CD14-positive monocyte (primary cell): Measurements from ENCODE around the gene PHAF1. TPM values are rescaled to one million over a fixed set of nuclear protein-coding genes. Genes with fewer than 3 reads are reported as not detected.

Source experiments
- DNase-seq, 3 donors: peaks; one replicate each; pipeline ENCODE4 v3.0.0-alpha.2; 2011 to 2022
- H2AFZ ChIP-seq: 2 replicates; pipeline ENCODE4 v1.6.0; 2012; ENCODE audit warnings: mild to moderate bottlenecking, low read depth, low read length, inconsistent platforms; ENCODE audit not compliant: insufficient read depth, poor library complexity, severe bottlenecking
- H3K27ac ChIP-seq, 2 donors: 1 replicate in 1 of 2; 2 replicates in 1 of 2; pipeline ENCODE4 v1.5.1; 2012 to 2013; ENCODE audit warnings: low read length in 2 of 2, control low read depth in 1 of 2, inconsistent platforms in 1 of 2, low read depth in 1 of 2, mild to moderate bottlenecking in 1 of 2
- H3K27me3 ChIP-seq, 2 donors: one replicate each; pipeline versions ENCODE4 v1.6.0 to v1.6.1; 2011 to 2013; ENCODE audit warnings: low read length in 2 of 2; ENCODE audit not compliant: control insufficient read depth in 2 of 2, insufficient read depth in 2 of 2
- H3K36me3 ChIP-seq, 2 donors: replicated peaks in 1 of 2; 1 replicate in 1 of 2; 2 replicates in 1 of 2; pipeline versions ENCODE4 v1.5.1 to v1.6.1; 2012 to 2013; ENCODE audit warnings: low read length in 2 of 2, control low read depth in 1 of 2, inconsistent platforms in 1 of 2, mild to moderate bottlenecking in 1 of 2; ENCODE audit not compliant: insufficient read depth in 2 of 2, control insufficient read depth in 1 of 2
- H3K4me1 ChIP-seq, 2 donors: 1 replicate in 1 of 2; 2 replicates in 1 of 2; pipeline versions ENCODE4 v1.5.1 to v1.6.1; 2012 to 2013; ENCODE audit warnings: low read length in 2 of 2, control low read depth in 1 of 2, inconsistent platforms in 1 of 2, mild to moderate bottlenecking in 1 of 2, moderate library complexity in 1 of 2; ENCODE audit not compliant: insufficient read depth in 2 of 2, control insufficient read depth in 1 of 2
- H3K4me2 ChIP-seq: replicated peaks from 2 replicates; pipeline ENCODE3; 2012; ENCODE audit warnings: low read length, moderate library complexity, mild to moderate bottlenecking; ENCODE audit not compliant: poor library complexity, severe bottlenecking; ENCODE audit errors: extremely low read depth
- H3K4me3 ChIP-seq, 3 experiments: fragments of 200-600 bp in 1 of 3; sonication (generic) in 1 of 3; replicated peaks in 1 of 3; 1 replicate in 2 of 3; 2 replicates in 1 of 3; pipeline ENCODE4 v1.5.1; 2011 to 2013; ENCODE audit warnings: low read length in 3 of 3, mild to moderate bottlenecking in 3 of 3, control low read depth in 2 of 3, low read depth in 2 of 3, inconsistent platforms in 1 of 3, moderate library complexity in 1 of 3
- H3K79me2 ChIP-seq: 2 replicates; pipeline ENCODE4 v1.6.0; 2012; ENCODE audit warnings: mild to moderate bottlenecking, control low read depth, inconsistent platforms, low read length, moderate library complexity; ENCODE audit not compliant: insufficient read depth
- H3K9ac ChIP-seq: 2 replicates; pipeline ENCODE4 v1.6.0; 2017; ENCODE audit warnings: low read length, mild to moderate bottlenecking; ENCODE audit not compliant: insufficient read depth, poor library complexity, severe bottlenecking
- H3K9me3 ChIP-seq, 2 donors: replicated peaks in 1 of 2; 1 replicate in 1 of 2; 2 replicates in 1 of 2; pipeline versions ENCODE4 v1.5.1 to v1.6.1; 2012 to 2013; ENCODE audit warnings: low read length in 2 of 2, control low read depth in 1 of 2; ENCODE audit not compliant: control insufficient read depth in 1 of 2, insufficient read depth in 1 of 2
- H4K20me1 ChIP-seq: 2 replicates; pipeline ENCODE4 v1.6.0; 2012; ENCODE audit warnings: mild to moderate bottlenecking, low read length, control low read depth, moderate library complexity; ENCODE audit not compliant: insufficient read depth
- H3K27ac Mint-ChIP-seq, 7 donors: one replicate each; pipeline ENCODE4 v1.8.0; 2020; ENCODE audit warnings: mild to moderate bottlenecking in 7 of 7, mixed read lengths in 7 of 7, moderate library complexity in 6 of 7, inconsistent platforms in 2 of 7
- H3K27me3 Mint-ChIP-seq, 3 donors: one replicate each; pipeline ENCODE4 v1.8.0; 2021 to 2022; ENCODE audit warnings: low read depth in 3 of 3, mild to moderate bottlenecking in 3 of 3, mixed read lengths in 3 of 3, moderate library complexity in 3 of 3, inconsistent platforms in 1 of 3
- H3K36me3 Mint-ChIP-seq, 2 donors: one replicate each; pipeline ENCODE4 v1.8.0; 2020; ENCODE audit warnings: mixed read lengths in 2 of 2, inconsistent platforms in 1 of 2, mild to moderate bottlenecking in 1 of 2
- H3K4me1 Mint-ChIP-seq: one replicate; pipeline ENCODE4 v1.8.0; 2020; ENCODE audit warnings: mild to moderate bottlenecking, mixed read lengths
- H3K4me3 Mint-ChIP-seq, 2 donors: one replicate each; pipeline ENCODE4 v1.8.0; 2020; ENCODE audit warnings: mild to moderate bottlenecking in 2 of 2, mixed read lengths in 2 of 2, moderate library complexity in 1 of 2
- H3K9me3 Mint-ChIP-seq, 7 donors: one replicate each; pipeline ENCODE4 v1.8.0; 2020 to 2022; ENCODE audit warnings: mixed read lengths in 7 of 7, mild to moderate bottlenecking in 6 of 7, moderate library complexity in 6 of 7, inconsistent platforms in 2 of 7
- CTCF ChIP-seq: fragments of 200-600 bp; IDR thresholded peaks from one replicate; pipeline ENCODE4 v1.8.0; 2022; ENCODE audit warnings: antibody characterized with exemption, mild to moderate bottlenecking
- WGBS: methylation state at CpG from one replicate; pipeline ENCODE4 v1.1.5; 2013; ENCODE audit warnings: missing lambda C conversion rate; ENCODE audit not compliant: insufficient coverage; 5-methylcytosine and 5-hydroxymethylcytosine counted together
- intact Hi-C, 2 donors: fragments of 100-400 bp; cut with micrococcal nuclease; formaldehyde crosslinking; loops; one replicate each; pipeline versions ENCODE4 v1.15.0 to v1.15.1; 2023
- polyA plus RNA-seq, 3 donors: library from polyadenylated mRNA; depleted of rRNA in 1 of 3; unstranded in 2 of 3; stranded (reverse) in 1 of 3; fragments of 300-500 nt in 2 of 3; fragments of >200 nt in 1 of 3; fragmentation: Illumina TruSeq in 2 of 3; gene quantifications; 1 replicate in 2 of 3; 2 replicates in 1 of 3; pipeline ENCODE4 v1.2.3, GENCODE V29; 2012 to 2021

The PHAF1 gene
- polyA plus RNA-seq, 3 donors = 18.8 to 68.2 (median 26.5) TPM

GRCh38 chr16:67191995-67192681, 82.4 kb downstream of the PHAF1 start, which contains the start of gene E2F4:
Gene E2F4 (plus strand): TSS chr16:67192155. CDS start chr16:67192228, 73 bp downstream.
- Mint-ChIP-seq H3K4me1 (peaks cover 30% of the 10 kb centered on the region), H3K27me3 (peaks cover 0 to under 1% (median 0%) of the 10 kb centered on the region in 3 donors), H3K36me3 (peaks cover 31 to 39% of the 10 kb centered on the region in 2 donors), H3K4me3 (peak within 1 kb of the TSS; percentile 83 to 88), H3K27ac (peak within 1 kb of the TSS; percentile 79 to 88 (median 83)), H3K9me3 (peaks cover 0 to 2% (median 0%) of the 10 kb centered on the region in 7 donors)
- Histone ChIP-seq H3K9me3 (no peaks in the 10 kb centered on the region), H3K27me3 (no peaks in the 10 kb centered on the region), H4K20me1 (peaks cover 50% of the 10 kb centered on the region), H3K4me1 (peaks cover 18 to 20% of the 10 kb centered on the region in 2 donors), H3K9ac (peak within 1 kb of the TSS; percentile 95), H3K27ac (peak within 1 kb of the TSS; percentile 53 to 87), H3K4me2 (peak within 1 kb of the TSS; percentile 83), H3K36me3 (peaks cover 30 to 33% of the 10 kb centered on the region in 2 donors), H3K4me3 (peak within 1 kb of the TSS; percentile 81 to 99 (median 95)), H3K79me2 (peaks cover 30% of the 10 kb centered on the region), H2AFZ (peak within 1 kb of the TSS; percentile 88)
- WGBS = 0% methylated on average over 54 of the region's 54 CpGs
- TF ChIP-seq CTCF = no peak
- peak; percentile 92 to 94 (median 93) for DNase-seq
- intact Hi-C loops = loop anchor here (2.0 to 5.0 kb wide), 3 partner anchors 31 to 55 kb away; partner anchors contain the start of genes FHOD1 (in 2 of the 2) and TMEM208 (in 2 of the 2)

GRCh38 chr16:67192781-67193361, 83.1 kb downstream of the PHAF1 start:
- no peaks in the 10 kb centered on the region for H3K27me3 Mint-ChIP-seq
- peaks cover 18 to 20% of the 10 kb centered on the region in 2 donors for H3K4me1 ChIP-seq
- peak overlapping the region; percentile 79 to 88 (median 83) for H3K27ac Mint-ChIP-seq
- peaks cover 0 to 2% (median 0%) of the 10 kb centered on the region in 7 donors for H3K9me3 Mint-ChIP-seq
- H4K20me1 ChIP-seq = peaks cover 58% of the 10 kb centered on the region
- H3K4me3 ChIP-seq = peak overlapping the region; percentile 81 to 99 (median 95)
- H3K36me3 Mint-ChIP-seq = peaks cover 35 to 47% of the 10 kb centered on the region in 2 donors
- no peaks in the 10 kb centered on the region for H3K27me3 ChIP-seq
- H3K4me2 ChIP-seq = peak overlapping the region; percentile 83
- intact Hi-C loops = loop anchor here (2.0 to 5.0 kb wide), 3 partner anchors 32 to 54 kb away; partner anchors contain the start of genes FHOD1 (in 2 of the 2) and TMEM208 (in 2 of the 2)
- peak overlapping the region; percentile 95 for H3K9ac ChIP-seq
- TF ChIP-seq CTCF = no peak
- DNase-seq = no peak
- H3K4me1 Mint-ChIP-seq = peaks cover 34% of the 10 kb centered on the region
- WGBS = 65% methylated on average over 5 of the region's 17 CpGs
- peaks cover 30% of the 10 kb centered on the region for H3K79me2 ChIP-seq
- peak overlapping the region; percentile 83 to 88 for H3K4me3 Mint-ChIP-seq
- H2AFZ ChIP-seq = peak overlapping the region; percentile 88
- no peaks in the 10 kb centered on the region for H3K9me3 ChIP-seq
- peaks cover 37 to 41% of the 10 kb centered on the region in 2 donors for H3K36me3 ChIP-seq
- peak overlapping the region; percentile 53 to 87 for H3K27ac ChIP-seq
